GM19351 (cell line): ENCODE data around the gene SIRPA.

Experiments used
- ATAC-seq: cut with Tn5 transposase; IDR thresholded peaks from one replicate; pipeline ENCODE4 v1.9.1; 2021; ENCODE audit warnings: mild to moderate bottlenecking, moderate library complexity; ENCODE audit not compliant: unreplicated experiment

The SIRPA gene

DNA sequence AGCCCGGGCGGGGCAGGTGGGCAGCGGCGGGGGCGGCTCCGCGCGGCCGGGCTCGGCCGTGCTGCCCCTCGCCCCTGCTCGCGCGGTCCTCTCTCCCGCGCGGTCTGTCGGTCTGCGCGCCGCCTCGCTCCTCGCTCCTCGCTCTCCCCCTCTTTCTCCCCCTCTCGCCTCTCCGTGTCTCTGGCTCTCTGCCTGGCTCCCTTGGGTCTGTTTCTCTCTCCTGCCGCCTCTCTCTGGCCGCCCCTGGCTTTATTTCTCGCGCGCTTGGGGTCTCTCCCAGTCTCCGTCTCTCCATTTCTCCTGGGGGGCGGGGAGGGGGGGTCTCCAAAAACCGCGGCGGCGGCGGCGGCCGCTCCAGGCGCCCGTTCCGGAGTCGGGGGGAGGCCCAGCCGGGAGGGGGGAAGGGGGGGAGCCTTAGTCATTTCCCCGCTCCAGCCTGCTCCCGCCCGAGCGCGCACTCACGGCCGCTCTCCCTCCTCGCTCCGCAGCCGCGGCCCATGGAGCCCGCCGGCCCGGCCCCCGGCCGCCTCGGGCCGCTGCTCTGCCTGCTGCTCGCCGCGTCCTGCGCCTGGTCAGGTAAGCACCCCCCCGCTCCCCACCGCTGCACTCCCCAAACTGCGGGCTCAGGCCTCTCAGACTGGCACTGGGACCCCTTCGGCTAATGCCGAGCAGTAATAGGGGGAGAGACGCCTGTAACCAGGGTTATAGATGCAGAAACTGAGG lies at the start of gene SIRPA:
TSS of gene SIRPA (plus strand) at position 457 of the 723 bp plus-strand sequence. CDS start at position 498, 41 bp downstream.
- ATAC-seq = no peak

DNA sequence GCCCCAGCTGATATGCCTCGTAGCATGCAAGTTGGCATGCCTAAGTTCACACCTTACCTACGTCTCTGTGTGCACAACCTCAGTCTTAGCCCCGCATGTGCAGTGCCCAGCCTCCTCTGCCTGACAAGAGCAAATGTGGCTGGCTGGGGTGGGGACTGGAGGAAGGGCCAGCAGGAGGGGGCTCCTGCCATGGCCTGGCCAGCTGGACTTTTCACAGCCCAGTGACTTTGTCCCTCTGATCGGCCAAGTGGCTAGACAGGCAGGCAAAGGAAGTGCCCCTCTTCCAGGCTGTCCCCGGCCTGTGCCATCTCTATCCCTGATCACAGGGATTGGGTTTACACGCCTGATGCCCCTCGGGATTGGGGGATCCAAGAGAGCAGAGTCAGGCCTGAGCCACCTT lies 49.5 kb upstream of the SIRPA start:
- no peak for ATAC-seq

DNA sequence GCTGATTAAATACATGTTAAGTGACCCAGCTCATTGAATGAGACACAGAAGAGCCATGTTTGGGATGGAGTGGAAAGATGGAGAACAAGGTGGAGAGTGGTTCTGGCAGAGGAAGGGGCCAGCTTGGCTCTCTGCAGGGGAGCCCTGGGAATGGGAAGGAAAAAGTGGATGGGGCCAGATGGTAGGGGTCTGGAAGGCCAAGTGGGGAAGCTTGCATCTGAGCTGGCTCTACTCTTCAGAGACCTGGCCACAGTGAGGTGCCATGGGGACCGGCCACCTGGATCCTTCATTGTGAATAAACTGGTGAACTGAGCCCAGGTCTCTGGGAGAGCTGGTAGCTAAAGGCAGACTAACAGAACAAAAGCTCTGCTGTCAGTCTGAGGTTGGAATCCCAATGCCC lies 48.9 kb upstream of the SIRPA start:
- ATAC-seq = no peak

DNA sequence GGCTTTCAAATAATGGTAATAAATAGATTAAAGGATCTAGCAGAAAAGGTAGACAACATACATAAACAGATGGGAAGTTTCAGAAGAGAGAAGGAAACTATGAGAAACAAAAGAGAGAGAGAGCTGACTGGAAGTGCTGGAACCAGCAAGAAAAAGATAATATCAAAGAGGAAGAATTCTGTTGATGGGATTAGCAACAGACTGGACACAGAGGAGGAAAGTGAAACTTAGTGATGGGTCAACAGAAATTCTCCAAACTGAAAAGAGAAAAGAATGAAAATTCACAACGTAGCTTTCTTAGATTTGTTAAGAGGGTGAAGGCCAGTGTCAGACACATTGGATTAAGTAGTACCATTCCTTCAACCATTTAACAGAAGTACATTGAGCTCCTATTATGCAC lies 48.3 kb upstream of the SIRPA start:
- no peak for ATAC-seq

DNA sequence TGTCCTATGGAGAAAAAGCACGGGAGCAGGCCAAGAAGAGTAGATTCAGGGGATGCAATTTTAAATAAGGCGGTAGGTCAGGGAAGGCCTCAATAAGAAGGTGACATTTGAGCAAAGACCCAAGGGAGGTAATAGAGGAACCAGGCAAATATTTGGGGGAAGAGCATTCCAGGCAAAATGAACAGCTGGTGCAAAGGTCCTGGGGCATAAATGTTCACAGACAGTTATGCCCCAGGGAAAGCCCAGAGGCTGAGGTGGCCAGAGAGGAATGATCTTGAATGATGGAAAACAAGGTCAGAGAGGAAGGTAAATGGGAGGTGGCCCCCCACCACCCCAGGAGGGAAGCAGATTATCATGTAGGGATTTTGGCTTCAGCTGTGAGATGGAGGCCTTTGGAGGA lies 47.4 kb upstream of the SIRPA start:
- no peak for ATAC-seq

DNA sequence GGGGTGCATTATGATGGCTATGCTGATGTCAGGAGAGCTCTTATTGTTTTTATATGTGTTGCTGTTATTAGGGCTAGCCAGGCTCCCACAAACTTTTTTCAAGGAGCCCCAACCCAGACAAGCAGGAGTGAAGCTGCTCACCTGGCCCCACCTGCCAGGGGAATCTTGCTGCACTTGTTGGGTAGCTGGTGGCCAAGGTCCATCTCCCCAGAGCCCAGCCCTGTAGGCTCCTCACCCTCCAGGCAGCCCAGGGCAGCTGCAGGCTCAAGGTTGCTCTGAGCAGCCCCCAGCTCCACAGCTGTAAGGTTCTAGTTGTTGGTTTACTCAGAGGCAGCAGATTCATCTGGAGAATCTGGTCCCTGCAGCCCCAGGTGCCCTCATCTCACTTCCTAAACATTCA lies 46.8 kb upstream of the SIRPA start:
- no peak for ATAC-seq

DNA sequence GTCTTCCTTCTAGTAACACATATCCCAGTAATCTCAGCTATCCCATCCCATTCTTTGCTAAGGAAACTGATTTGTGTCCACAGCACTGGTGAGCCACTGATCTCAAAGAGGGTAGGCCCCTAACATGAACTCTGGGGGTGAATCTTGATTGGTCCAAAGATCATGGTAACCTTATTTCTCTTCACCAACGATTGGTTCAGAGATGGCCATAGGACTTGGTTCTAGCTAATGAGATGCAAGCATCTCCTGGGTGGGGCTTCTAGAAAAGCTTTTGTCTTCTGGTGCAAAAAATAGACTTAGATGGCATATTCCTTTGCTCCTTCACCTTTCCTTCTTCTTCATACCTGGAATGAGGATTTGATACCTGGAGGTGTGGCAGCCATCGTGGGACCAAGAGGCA lies 43.8 kb upstream of the SIRPA start:
- ATAC-seq = no peak

DNA sequence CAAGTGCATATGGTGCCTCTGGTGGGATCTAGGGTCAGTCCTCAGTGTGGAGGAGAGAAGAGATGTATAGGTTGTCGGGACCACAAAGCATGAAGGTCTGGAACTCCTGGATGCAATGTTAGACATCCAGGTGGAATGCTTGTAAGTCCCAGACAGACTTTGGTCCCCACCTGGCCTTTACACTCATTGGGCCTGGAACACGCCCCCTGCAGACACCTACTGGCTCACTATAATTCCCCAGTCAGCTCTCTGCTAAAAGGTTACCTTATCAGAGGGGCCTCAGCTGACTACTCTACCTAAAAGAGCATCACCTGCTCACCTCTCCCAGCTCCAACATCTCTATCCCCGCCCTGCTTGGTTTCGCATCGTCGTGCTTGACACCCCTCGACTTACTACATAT lies 41.7 kb upstream of the SIRPA start:
- ATAC-seq = no peak

DNA sequence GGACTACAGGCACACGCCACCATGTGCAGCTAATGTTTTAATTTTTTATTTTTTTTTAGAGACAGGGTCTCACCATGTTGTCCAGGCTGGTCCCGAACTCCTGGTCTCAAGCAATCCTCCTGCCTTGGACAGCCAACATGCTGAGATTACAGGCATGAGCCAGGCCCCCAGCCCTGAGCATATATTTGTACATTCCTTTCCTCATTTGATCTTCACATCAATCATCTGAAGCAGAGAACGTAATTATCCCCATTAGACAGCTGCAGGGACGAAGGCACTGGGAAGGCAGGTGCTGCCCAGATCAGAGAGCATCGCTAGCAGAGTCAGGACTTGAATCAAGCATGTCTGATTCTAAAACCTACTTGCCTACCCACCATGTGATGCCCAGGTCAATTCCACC lies 41.0 kb upstream of the SIRPA start:
- ATAC-seq = no peak

DNA sequence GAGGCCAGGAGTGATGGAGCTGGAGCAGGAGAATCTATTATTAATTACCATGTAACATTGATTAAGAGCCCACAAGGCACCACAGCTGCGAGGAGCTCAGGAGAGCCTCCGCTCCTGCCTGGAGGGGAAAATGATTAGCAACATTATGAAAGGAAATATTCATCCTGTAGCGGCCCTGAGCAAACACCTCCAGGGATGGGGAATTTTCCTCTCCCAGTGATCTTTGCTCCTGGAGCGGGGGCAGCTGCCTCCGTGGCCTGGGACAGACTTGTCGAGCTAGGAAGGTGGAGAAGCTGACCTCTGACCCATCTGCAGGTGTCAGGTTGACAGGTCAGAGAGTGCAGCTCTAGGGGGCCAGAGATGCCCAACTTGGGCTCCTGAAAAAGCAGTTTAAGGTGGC lies 40.1 kb upstream of the SIRPA start:
- no peak for ATAC-seq

DNA sequence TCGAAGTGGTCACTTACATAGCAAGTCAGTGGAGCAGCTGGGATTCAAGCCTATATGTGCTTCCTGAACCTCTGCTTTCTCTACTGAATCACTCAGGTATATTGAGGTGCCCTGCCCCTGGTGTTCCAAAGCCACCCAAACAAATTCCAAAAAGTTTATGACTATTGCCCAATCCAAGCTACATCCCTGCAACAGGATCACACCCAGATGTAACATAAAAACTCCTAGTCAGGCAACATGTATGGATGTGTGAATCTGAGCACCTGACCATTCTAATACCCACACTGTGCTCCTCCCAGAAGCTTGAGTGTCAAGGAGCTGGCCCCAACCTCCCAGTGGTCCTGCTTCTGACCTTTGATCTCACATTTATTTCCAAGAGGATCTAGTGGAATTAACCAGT lies 39.5 kb upstream of the SIRPA start:
- ATAC-seq = no peak

DNA sequence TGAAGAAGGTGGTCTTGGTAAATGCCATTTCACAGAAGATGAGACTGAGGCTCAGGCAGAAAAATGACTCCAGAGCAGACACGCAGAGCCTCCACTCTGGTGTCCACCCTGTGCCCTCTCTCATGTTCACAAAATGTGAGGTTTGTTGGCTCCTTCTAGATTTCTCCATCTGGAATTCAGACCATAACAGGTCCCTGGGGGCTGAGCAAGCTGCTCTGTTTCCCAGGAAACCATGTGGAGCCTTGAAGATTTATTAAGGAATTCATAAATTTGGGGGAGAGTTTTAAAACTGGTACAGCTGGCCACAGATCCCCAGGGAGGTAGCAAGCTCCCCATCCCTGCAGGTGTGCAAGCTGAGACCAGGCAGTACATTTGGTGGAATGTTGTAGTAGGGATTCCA lies 38.8 kb upstream of the SIRPA start:
- ATAC-seq = no peak

DNA sequence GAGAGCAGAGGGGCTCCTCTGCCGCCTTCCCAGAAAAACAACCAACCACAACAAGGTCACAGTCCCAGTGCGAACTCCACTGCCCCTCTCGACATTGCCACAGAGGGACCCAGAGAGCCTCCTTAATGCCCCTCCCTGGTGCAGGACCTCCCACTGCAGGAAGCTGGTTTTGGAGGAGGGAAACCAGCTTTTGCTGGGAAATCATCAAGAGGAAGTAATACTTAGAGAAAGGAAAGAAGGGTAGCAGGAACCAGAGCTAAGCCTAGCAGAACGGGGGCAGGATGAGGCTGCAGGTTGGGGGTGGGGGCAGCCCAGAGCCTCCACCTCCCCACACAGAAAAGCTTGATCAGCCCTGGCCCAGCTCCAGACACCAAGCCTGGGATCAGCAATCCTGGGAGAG lies 37.7 kb upstream of the SIRPA start:
- no peak for ATAC-seq

DNA sequence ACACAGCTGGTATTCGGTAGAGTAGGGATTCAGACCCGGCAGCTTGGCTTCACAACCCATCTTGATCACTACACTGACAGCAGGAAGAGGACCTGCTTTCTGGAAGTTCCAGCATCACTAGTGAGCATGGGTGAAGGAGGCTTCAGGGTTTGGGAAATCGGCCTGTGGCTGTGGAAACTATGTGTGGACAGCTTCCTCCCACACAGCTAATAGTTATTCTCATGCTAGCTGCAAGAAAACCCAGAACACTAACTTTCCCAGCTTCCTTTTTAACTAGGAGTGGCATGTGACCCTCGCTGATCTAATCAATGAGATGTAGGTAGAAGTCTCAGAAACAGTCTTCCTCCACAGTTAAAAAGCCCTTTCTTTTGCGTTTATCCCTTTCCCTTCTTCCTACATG lies 36.3 kb upstream of the SIRPA start:
- ATAC-seq = no peak

DNA sequence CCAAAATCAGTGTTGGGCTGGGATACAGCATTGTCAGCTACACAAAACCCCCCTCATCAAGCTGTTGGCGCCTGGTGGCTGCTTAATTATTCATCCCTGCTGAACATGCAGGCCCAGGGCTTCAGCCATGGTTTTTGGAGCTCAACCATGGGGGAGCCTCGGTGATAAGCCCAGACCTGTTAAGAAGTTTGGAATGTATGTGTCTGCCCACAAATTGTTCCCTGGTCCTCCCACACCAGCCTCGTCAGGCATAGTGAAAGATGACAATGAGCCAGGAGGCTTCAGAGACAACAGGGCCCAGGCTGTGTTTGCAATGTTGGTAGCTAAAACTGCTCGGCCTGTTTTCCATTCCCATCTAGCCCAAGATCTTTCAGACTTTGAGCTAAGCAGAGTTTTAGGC lies 34.8 kb upstream of the SIRPA start:
- no peak for ATAC-seq

DNA sequence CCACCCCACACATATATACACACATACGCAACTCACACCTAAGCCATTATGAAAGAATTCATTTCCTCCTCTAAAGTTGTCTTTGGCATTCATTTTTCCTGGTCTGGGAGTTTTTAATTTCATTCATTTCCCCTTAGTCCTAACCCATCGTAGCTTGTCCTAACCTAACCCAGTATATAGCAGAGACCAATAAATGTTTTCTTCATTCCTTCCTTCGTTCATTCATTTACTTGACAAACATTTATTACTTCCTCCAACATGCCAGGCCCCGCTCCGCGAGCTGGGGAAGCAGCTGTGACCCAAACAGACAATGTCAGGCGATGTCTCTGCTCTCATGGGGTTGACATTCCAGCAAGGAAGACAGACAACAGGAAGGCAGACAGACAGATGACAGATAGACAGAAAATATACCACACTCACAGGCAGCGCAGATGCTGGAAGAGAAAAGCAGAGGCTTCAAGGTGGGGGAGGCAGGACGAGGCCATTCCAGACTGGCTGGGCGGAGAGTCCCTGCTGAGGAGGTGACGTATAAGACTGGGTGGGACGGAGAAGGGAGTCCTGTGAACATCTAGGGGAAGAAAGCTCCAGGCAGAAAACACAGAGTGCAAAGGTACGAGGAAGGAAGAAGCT lies 33.7 kb upstream of the SIRPA start:
- ATAC-seq = no peak

DNA sequence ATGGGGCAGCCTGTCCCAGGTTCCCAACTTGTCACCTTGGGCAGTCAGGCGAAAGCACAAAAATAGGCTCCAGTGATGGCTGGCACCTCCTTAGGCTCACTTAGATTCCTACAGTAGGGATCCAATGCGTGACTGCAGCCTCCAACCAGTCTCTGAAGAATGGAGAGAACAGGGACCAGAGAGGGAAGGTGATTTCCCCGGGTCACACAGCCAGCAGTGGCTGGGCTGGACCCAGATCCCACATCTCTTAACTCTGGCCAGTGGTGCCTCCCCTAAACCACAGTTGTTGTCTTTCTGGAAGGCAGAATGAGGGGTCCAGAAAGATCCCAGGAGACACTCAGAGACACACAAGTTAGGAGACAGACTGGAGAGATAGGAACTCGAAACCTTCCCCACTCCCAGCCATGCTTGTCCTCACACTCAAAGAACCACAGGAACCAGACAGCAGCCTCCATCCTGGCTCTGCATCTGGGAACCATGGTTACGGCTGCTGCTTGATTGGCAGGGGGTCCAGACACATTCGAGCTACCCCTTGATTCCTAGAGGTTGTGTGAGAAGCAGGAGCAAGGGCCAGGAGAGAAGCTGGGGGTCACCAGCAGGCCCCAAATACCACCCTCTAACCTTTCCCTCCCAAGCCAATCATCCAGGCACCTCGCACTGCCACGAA lies 33.1 kb upstream of the SIRPA start:
- ATAC-seq = no peak

DNA sequence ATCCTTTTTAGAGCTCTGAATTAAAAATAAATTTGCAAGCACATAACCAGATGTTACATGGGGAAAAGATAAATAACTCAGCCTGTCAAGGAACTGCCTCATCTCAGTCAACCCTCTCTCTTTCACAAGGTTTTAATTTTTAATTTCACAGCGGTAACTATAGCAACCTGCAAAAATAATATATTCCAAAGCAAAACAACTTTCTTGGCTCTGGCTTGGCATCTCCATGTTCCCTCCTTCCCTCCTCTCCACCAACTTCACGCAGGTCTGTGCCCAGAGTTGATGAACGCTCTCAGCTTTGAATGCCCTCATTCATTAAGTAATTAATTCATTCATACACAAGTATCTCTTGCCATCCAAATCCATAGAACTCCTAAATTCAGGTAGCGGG lies 32.5 kb upstream of the SIRPA start:
- no peak for ATAC-seq

DNA sequence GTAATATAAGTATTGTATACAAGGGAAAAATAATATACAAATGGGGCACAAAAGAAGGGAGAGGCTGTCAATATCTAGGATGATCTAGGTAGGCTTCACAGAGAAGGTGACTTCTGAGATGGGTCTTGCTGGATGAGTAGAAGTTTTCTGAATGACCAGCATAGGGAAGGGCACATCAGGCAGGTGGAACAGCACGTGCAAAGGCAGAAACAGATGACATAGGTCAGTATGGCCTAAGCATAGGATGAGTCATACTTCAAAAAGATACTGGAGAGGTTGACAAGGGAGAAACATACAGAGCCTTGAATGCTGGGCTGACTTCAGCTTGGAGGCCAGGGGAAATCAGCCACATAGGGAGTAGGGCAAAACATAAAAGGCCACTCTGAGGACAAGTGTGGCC lies 31.9 kb upstream of the SIRPA start:
- ATAC-seq = no peak

DNA sequence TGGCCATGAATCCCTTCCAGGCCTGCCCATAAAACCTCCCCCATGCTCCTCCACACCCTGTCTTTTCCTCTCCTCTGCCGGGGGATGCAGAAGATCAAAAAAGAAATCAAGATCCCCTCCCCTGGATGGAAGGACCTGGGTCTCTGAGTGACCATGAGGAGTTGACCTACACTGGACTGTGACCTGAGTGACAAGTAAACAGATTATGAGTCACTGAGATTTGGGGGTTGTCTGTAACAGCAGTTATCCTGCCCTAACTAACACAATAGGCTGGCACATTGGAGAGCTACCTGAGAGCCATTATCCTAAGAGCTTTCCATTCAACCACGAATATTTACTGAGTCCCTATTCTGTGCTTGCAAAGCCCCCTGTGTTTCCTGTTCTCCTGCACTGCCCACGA lies 28.4 kb upstream of the SIRPA start:
- no peak for ATAC-seq

DNA sequence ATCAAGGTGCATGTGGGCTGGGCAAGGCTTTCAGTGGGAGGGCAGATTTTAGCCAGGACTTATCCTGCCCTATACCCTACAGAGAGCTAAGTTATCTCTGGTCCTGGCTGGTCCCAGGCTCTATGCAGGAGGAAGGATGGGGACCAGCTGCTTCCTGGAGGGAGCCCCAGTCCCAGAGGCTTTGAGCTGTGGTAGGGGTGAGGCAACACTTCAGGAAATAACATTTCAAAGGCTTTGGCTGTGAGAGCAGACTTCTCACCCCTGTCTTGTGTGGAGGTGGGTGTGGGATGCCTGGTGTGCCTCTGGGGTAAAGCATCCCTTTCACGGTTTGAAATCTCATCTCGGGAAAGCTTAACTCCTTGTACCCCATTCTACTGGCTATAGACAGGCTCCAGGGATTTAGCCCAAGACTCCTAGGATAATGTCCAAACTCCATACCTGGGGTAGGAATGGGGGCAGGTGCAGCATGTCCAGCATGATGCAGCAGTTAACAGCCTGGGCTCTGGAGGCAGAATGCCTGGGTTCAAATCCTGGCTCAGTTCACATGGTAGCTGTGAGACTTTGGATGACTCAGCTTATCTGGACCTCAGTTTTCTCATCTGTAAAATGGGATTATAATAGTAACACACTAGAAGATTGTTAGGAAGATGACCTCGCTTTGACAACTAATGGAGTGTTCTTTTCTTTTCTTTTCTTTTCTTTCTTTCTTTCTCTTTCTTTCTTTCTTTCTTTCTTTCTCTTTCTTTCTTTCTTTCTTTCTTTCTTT lies 27.5 kb upstream of the SIRPA start:
- no peak for ATAC-seq

DNA sequence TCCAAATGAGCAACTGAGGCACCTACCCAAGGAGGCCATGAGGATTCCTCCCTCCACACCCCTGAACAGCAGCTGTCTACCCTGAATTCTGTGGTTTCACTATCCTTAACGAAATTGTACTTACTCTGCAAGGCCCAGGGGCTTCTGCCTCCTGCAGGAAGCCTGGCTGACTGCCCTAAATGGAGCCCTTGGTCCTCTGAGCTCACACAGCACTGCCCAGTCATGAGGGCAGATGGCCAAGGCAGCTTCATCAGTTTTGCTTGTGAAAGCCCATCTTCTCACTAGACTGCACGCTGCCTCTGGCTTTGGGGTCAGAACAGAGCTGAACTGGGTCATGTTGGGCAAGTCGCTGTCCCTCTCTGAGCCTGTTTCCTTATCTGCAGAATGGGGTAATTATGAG lies 26.4 kb upstream of the SIRPA start:
- ATAC-seq = no peak
